PC-3 (cell line): ENCODE measurements around the gene SPG11. TPM values are rescaled to one million over a fixed set of nuclear protein-coding genes. Genes with fewer than 3 reads are reported as not detected.
"Not testable (repeated sequence)": the region's sequence is repeated elsewhere in the genome, so short reads cannot be mapped to it uniquely, and the experiment has no call there.

Experiments
- ATAC-seq: fragments of 200-7000 bp; cut with Tn5 transposase; 2 replicates; pipeline ENCODE4 v1.9.1; 2020; ENCODE audit warnings: mild to moderate bottlenecking, moderate library complexity
- BruUV-seq: library from RNA; stranded (reverse); fragments of 400-500 nt; replicated peaks from 2 replicates; lab custom pipeline; 2021; lab: Mats Ljungman, UMichigan
- CTCF ChIA-PET: fragments of 300-600 bp; sonication (Branson Sonifier 250); formaldehyde crosslinking; loops from one replicate; lab custom pipeline; 2022; ENCODE audit warnings: antibody characterized with exemption; lab: Charles Lee
- POLR2A ChIA-PET: fragments of 300-600 bp; sonication (Branson Sonifier 250); formaldehyde crosslinking; loops from one replicate; lab custom pipeline; 2022; ENCODE audit warnings: antibody characterized with exemption; ENCODE audit not compliant: unreplicated experiment; lab: Charles Lee
- DNase-seq: peaks from one replicate; pipeline ENCODE4 v3.0.0-alpha.2; 2015
- H2AFZ ChIP-seq: fragments of 300-600 bp; sonication (generic); 2 replicates; pipeline ENCODE4 v1.6.0; 2016; ENCODE audit warnings: antibody characterized with exemption, low read length
- H3F3A ChIP-seq: fragments of 300-600 bp; sonication (generic); one replicate; pipeline ENCODE4 v1.6.0; 2017; ENCODE audit warnings: antibody characterized with exemption, low read length, control low read depth, mild to moderate bottlenecking; ENCODE audit not compliant: unreplicated experiment
- H3K27ac ChIP-seq: fragments of 300-600 bp; sonication (generic); 2 replicates; pipeline ENCODE4 v1.5.1; 2016; ENCODE audit warnings: mild to moderate bottlenecking, low read length
- H3K27me3 ChIP-seq: fragments of 300-600 bp; sonication (generic); 2 replicates; pipeline ENCODE4 v1.6.1; 2016; ENCODE audit warnings: low read length, mixed read lengths
- H3K36me3 ChIP-seq: fragments of 300-600 bp; sonication (generic); 2 replicates; pipeline ENCODE4 v1.6.1; 2016; ENCODE audit warnings: low read depth, mixed run types, low read length, mixed read lengths
- H3K4me1 ChIP-seq: fragments of 300-600 bp; sonication (generic); 2 replicates; pipeline ENCODE4 v1.5.1; 2016; ENCODE audit warnings: low read length; ENCODE audit not compliant: insufficient read depth
- H3K4me2 ChIP-seq: fragments of 300-600 bp; sonication (generic); 2 replicates; pipeline ENCODE4 v1.6.0; 2016; ENCODE audit warnings: low read length
- H3K4me3 ChIP-seq: fragments of 300-600 bp; sonication (generic); 2 replicates; pipeline ENCODE4 v1.5.1; 2016; ENCODE audit warnings: mild to moderate bottlenecking, low read length, mixed read lengths
- H3K79me2 ChIP-seq: fragments of 300-600 bp; sonication (generic); 2 replicates; pipeline ENCODE4 v1.6.1; 2017; ENCODE audit warnings: low read length, mixed read lengths
- H3K9ac ChIP-seq: fragments of 300-600 bp; sonication (generic); 2 replicates; pipeline ENCODE4 v1.6.0; 2016; ENCODE audit warnings: mild to moderate bottlenecking, low read length
- H3K9me2 ChIP-seq: fragments of 300-600 bp; sonication (generic); replicated peaks from 2 replicates; pipeline ENCODE4 v1.6.1; 2016; ENCODE audit warnings: mixed run types, low read length, mixed read lengths
- H3K9me3 ChIP-seq: fragments of 300-600 bp; sonication (generic); 2 replicates; pipeline ENCODE4 v1.6.1; 2016; ENCODE audit warnings: low read length, mixed read lengths
- H4K20me1 ChIP-seq: fragments of 300-600 bp; sonication (generic); 2 replicates; pipeline ENCODE4 v1.6.1; 2016; ENCODE audit warnings: low read length, mixed read lengths
- EZH2 ChIP-seq: fragments of 300-600 bp; sonication (generic); IDR thresholded peaks from one replicate; pipeline ENCODE4 v1.6.1; 2017; ENCODE audit warnings: antibody characterized with exemption, mild to moderate bottlenecking, low read length; ENCODE audit not compliant: unreplicated experiment
- EZH2phosphoT487 ChIP-seq: fragments of 300-600 bp; sonication (generic); IDR thresholded peaks from 2 replicates; pipeline ENCODE4 v1.6.1; 2018; ENCODE audit warnings: mild to moderate bottlenecking, antibody characterized with exemption, low read length, borderline replicate concordance
- intact Hi-C: fragments of 100-400 bp; cut with micrococcal nuclease; formaldehyde crosslinking; loops from 2 replicates; pipeline ENCODE4 v1.9.0; 2023
- total RNA-seq: library from RNA; depleted of rRNA; stranded (reverse); fragments of >200 nt; gene quantifications from 2 replicates; pipeline ENCODE4 v1.2.3, GENCODE V29; 2014
- TF ChIP-seq, protein P1 (sequence below): fragments of 300-600 bp; sonication (generic); conservative IDR thresholded peaks from 2 replicates; pipeline ENCODE4 v1.5.1; 2017; ENCODE audit warnings: antibody characterized with exemption, low read depth, mild to moderate bottlenecking, low read length

SPG11 gene
- total RNA-seq, 1 experiment from 2014 or later = 37.2 TPM

DNA sequence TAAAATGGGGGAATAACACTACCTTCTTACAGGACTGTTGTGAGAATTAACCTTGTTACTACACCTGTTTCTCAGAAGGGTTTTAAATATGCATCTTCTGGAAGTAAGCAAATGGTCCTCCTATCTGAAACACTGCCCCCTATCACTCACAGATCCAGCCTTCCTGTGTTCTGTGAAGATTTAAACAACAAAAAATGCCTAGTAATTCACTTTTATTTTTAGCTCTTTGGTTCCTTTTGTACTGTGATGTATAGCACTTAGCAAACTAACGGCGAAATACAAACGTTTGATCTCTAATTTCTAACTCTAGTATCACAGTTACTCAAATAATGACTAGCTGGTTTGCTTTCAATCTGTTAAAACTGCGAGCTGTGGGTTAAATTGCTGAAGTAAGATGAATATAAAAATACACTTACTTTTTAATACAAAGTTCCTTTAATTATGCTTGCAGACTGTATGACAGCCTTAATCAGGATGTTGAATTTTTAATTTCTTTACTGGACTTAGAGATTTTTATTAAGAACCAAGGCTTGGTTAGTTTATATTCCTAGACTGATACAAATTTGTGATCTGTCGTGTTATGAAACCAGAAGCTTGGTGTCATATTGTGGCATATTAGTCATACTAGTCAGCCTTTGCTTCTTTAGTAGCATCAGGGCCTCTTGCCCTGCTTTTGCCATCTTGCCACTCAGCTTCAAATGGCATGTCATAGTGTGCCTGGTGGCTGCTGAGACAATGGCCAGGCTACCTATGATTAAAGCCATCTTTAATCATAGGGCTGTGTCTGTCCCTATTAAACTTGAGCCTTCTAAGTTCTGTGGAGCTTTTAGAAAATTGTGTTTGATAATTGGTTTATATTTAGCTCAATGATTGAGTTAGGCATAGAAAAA, 117.3 kb downstream of the SPG11 start:
- Histone ChIP-seq H3K9me3 (no peaks in the 10 kb centered on the region), H3K36me3 (peaks cover 39% of the 10 kb centered on the region), H3K4me1 (peaks cover 22% of the 10 kb centered on the region), H3K9me2 (no peaks in the 10 kb centered on the region), H3K27me3 (no peaks in the 10 kb centered on the region), H3K4me2 (peak overlapping the region; percentile 5; the same call in 1 of the 2 replicates), H2AFZ (no peak overlapping the region), H3K4me3 (no peak overlapping the region), H3F3A (no peaks in the 10 kb centered on the region), H3K27ac (no peak overlapping the region), H3K79me2 (peaks cover 96% of the 10 kb centered on the region), H4K20me1 (peaks cover 59% of the 10 kb centered on the region), H3K9ac (no peak overlapping the region)
- TF ChIP-seq, protein P1, sequence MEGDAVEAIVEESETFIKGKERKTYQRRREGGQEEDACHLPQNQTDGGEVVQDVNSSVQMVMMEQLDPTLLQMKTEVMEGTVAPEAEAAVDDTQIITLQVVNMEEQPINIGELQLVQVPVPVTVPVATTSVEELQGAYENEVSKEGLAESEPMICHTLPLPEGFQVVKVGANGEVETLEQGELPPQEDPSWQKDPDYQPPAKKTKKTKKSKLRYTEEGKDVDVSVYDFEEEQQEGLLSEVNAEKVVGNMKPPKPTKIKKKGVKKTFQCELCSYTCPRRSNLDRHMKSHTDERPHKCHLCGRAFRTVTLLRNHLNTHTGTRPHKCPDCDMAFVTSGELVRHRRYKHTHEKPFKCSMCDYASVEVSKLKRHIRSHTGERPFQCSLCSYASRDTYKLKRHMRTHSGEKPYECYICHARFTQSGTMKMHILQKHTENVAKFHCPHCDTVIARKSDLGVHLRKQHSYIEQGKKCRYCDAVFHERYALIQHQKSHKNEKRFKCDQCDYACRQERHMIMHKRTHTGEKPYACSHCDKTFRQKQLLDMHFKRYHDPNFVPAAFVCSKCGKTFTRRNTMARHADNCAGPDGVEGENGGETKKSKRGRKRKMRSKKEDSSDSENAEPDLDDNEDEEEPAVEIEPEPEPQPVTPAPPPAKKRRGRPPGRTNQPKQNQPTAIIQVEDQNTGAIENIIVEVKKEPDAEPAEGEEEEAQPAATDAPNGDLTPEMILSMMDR = peak; percentile 69
- no peak for TF ChIP-seq EZH2phosphoT487
- intact Hi-C loops = no loop called here
- CTCF ChIA-PET = interaction anchor here (0.6 to 0.9 kb wide), 5 partner anchors 9 to 1840 kb away, joined by 3 to 7 read pairs (median 3); partner anchors contain the start of gene EIF3J
- DNase-seq = peak; percentile 43
- POLR2A ChIA-PET = interaction anchor here (0.6 kb wide), 1 partner anchor 9 kb away, joined by 9 read pairs; the partner anchor contains the start of gene EIF3J
- peak; percentile 44 for ATAC-seq
- BruUV-seq = no TSS peak

DNA sequence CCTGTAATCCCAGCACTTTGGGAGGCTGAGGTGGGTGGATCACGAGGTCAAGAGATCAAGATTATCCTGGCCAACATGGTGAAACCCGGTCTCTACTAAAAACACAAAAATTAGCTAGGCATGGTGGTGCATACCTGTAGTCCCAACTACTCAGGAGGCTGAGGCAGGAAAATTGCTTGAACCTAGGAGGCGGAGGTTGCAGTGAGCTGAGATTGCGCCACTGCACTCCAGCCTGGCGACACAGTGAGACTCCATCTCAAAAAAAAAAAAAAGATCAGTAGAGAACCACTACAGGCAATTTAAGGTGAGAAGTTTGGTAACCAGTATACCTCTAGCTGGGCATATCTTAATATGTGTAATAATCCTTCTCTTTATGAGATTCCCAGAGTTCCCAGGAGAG, 118.7 kb downstream of the SPG11 start:
- peaks cover 56% of the 10 kb centered on the region for H4K20me1 ChIP-seq
- H3K4me1 ChIP-seq = peaks cover 32% of the 10 kb centered on the region
- H2AFZ ChIP-seq, H3K9me3 ChIP-seq, H3K9me2 ChIP-seq, H3K4me2 ChIP-seq, intact Hi-C loops, DNase-seq, BruUV-seq, H3K4me3 ChIP-seq, POLR2A ChIA-PET, H3K27me3 ChIP-seq, ATAC-seq, H3K27ac ChIP-seq, H3F3A ChIP-seq, H3K9ac ChIP-seq: not testable (repeated sequence)
- CTCF ChIA-PET = interaction anchor here (0.6 kb wide), 1 partner anchor 430 kb away, joined by 5 read pairs; no protein-coding TSS in a partner anchor
- peaks cover 41% of the 10 kb centered on the region; the same call in 1 of the 2 replicates for H3K36me3 ChIP-seq
- peaks cover 96% of the 10 kb centered on the region for H3K79me2 ChIP-seq

DNA sequence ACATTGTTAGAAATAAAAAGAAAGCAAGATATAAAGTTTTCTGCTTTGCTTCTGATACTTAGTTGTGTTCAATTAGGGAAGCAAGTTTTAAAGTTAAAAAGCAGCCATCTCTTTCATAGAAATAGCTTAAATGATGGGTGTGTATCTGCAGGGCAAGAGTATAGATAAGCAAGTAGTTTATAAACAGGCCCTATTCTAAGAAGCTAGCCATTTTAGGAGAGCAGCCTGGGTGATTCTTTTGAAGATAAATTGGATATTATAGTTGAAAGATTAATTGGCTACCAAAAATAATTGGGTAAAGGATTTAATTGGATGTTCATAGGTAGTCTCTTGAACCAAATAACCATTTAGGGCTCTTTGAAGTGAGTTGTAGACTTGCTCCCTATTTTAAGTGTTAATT, 120.9 kb downstream of the SPG11 start:
- no peaks in the 10 kb centered on the region for H3K27me3 ChIP-seq
- H3F3A ChIP-seq = no peaks in the 10 kb centered on the region
- H3K27ac ChIP-seq = no peak overlapping the region
- BruUV-seq = no TSS peak
- H3K4me1 ChIP-seq = peaks cover 36% of the 10 kb centered on the region
- no peak overlapping the region for H3K4me3 ChIP-seq
- DNase-seq (no peak), ATAC-seq (no peak)
- H3K9me3 ChIP-seq = no peaks in the 10 kb centered on the region
- H3K4me2 ChIP-seq = no peak overlapping the region
- H4K20me1 ChIP-seq = peaks cover 66% of the 10 kb centered on the region
- POLR2A ChIA-PET = interaction anchor here (0.6 kb wide), 1 partner anchor 718 kb away, joined by 3 read pairs; the partner anchor contains the start of gene MFAP1
- intact Hi-C loops = no loop called here
- H3K79me2 ChIP-seq = peaks cover 98% of the 10 kb centered on the region
- peaks cover 36% of the 10 kb centered on the region for H3K36me3 ChIP-seq
- CTCF ChIA-PET = interaction anchor here (0.6 kb wide), 1 partner anchor 654 kb away, joined by 3 read pairs; no protein-coding TSS in a partner anchor
- H3K9ac ChIP-seq = no peak overlapping the region
- no peaks in the 10 kb centered on the region for H3K9me2 ChIP-seq
- no peak overlapping the region for H2AFZ ChIP-seq
- TF ChIP-seq EZH2 (no peak), EZH2phosphoT487 (no peak)
- TF ChIP-seq, protein P1 = no peak
